Measurements from ENCODE around the gene CA4.
"Not testable (repeated sequence)": the region's sequence is repeated elsewhere in the genome, so short reads cannot be mapped to it uniquely, and the experiment has no call there.

GRCh38 chr17:60178180-60178579 lies 28.4 kb downstream of the CA4 start:
- TF ChIP-seq CTCF, EP300, POLR2AphosphoS5, POLR2A (IDR thresholded peaks at IDR 0.05): not testable (repeated sequence)

Data from sigmoid colon (tissue), 4 donors.